ENCODE data around the gene SLC51B. TPM values are rescaled to one million over a fixed set of nuclear protein-coding genes. Genes with fewer than 3 reads are reported as not detected.

SLC51B gene
- polyA plus RNA-seq, 1 of the 3 experiments (the other 2 are of a cell fraction): not detected

DNA sequence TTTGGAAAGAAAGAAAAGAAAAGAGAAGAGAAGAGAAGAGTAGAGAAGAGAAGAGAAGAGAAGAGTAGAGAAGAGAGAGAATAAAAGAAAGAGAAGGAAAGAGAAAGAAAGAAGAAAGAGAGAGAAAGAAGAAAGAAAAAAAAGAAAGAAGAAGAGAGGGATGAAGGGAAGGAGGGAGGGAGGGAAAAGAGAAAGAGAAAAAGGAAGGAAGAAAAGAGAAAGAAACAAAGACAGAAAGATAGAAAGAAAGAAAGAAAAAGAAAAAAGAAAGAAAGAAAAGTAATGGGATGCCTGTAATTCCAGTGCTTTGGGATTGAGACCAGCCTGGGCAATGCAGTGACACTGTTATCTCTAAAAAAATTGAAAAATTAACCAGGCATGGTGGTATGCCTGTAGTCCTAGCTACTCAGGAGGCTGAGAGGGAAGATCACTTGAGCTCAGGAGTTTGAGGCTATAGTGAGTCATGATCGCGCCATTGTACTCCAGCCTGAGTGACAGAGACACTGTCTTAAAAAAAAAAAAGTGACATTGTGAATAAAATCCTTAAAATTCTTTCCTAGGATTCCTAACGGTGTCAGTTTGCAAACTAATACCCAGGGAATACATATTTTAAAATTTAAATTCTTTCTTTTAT is 20.9 kb downstream of the SLC51B start:
- Histone ChIP-seq H3K4me1 (ENCODE audit: control insufficient read depth in 1 of 2, insufficient read depth in 2 of 2, low read depth in 1 of 2, low read length in 1 of 2) (peaks cover 0 to under 1% of the 10 kb centered on the region in 2 experiments; a peak in 1 of 4 replicates), H3K27ac (ENCODE audit: low read depth in 2 of 2, low read length in 1 of 2) (no peak overlapping the region), H3K9me2 (no peaks in the 10 kb centered on the region), H3K27me3 (ENCODE audit: insufficient read depth) (peaks cover 9% of the 10 kb centered on the region; the same call in 1 of the 2 replicates), H3K9ac (no peak overlapping the region), H4K20me1 (ENCODE audit: insufficient read depth) (no peaks in the 10 kb centered on the region), H3K4me3 (ENCODE audit: low read depth in 2 of 2, low read length in 1 of 2) (no peak overlapping the region), H3K4me2 (no peak overlapping the region), H3K79me2 (ENCODE audit: insufficient read depth) (no peaks in the 10 kb centered on the region), H3K36me3 (replicated peaks in 1 of 2; ENCODE audit: control insufficient read depth in 1 of 2, insufficient read depth in 2 of 2, low read length in 1 of 2) (no peaks in the 10 kb centered on the region), H3F3A (replicated peaks; ENCODE audit: insufficient read depth) (peaks cover 4% of the 10 kb centered on the region), H2AFZ (ENCODE audit: low read depth) (no peak overlapping the region), H3K9me3 (no peaks in the 10 kb centered on the region)
- no peak for DNase-seq
- TF ChIP-seq MEF2A (IDR thresholded peaks at IDR 0.05; ENCODE audit: borderline replicate concordance, low read depth): no peak
- no peak for TF ChIP-seq FOXJ3 (CRISPR knock-in tag; IDR thresholded peaks at IDR 0.05)
- no peak for TF ChIP-seq TEAD4 (IDR thresholded peaks at IDR 0.05; ENCODE audit: borderline replicate concordance, insufficient read depth)
- TF ChIP-seq, protein P1, sequence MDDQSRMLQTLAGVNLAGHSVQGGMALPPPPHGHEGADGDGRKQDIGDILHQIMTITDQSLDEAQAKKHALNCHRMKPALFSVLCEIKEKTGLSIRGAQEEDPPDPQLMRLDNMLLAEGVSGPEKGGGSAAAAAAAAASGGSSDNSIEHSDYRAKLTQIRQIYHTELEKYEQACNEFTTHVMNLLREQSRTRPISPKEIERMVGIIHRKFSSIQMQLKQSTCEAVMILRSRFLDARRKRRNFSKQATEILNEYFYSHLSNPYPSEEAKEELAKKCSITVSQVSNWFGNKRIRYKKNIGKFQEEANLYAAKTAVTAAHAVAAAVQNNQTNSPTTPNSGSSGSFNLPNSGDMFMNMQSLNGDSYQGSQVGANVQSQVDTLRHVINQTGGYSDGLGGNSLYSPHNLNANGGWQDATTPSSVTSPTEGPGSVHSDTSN (IDR thresholded peaks at IDR 0.05): no peak
- no peak for TF ChIP-seq CHD2 (IDR thresholded peaks at IDR 0.05; ENCODE audit: low read length, partially characterized antibody)
- TF ChIP-seq RFX5 (IDR thresholded peaks at IDR 0.05; ENCODE audit: low read length): no peak
- no peak for TF ChIP-seq FOSL2 (IDR thresholded peaks at IDR 0.05; ENCODE audit: borderline replicate concordance, low read depth)
- no peak for TF ChIP-seq ELF1 (IDR thresholded peaks at IDR 0.05)
- no peak for TF ChIP-seq RXRA (IDR thresholded peaks at IDR 0.05; ENCODE audit: borderline replicate concordance, low read depth)
- TF ChIP-seq, protein P2, sequence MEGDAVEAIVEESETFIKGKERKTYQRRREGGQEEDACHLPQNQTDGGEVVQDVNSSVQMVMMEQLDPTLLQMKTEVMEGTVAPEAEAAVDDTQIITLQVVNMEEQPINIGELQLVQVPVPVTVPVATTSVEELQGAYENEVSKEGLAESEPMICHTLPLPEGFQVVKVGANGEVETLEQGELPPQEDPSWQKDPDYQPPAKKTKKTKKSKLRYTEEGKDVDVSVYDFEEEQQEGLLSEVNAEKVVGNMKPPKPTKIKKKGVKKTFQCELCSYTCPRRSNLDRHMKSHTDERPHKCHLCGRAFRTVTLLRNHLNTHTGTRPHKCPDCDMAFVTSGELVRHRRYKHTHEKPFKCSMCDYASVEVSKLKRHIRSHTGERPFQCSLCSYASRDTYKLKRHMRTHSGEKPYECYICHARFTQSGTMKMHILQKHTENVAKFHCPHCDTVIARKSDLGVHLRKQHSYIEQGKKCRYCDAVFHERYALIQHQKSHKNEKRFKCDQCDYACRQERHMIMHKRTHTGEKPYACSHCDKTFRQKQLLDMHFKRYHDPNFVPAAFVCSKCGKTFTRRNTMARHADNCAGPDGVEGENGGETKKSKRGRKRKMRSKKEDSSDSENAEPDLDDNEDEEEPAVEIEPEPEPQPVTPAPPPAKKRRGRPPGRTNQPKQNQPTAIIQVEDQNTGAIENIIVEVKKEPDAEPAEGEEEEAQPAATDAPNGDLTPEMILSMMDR (IDR thresholded peaks at IDR 0.05): no peak
- TF ChIP-seq, protein P3, sequence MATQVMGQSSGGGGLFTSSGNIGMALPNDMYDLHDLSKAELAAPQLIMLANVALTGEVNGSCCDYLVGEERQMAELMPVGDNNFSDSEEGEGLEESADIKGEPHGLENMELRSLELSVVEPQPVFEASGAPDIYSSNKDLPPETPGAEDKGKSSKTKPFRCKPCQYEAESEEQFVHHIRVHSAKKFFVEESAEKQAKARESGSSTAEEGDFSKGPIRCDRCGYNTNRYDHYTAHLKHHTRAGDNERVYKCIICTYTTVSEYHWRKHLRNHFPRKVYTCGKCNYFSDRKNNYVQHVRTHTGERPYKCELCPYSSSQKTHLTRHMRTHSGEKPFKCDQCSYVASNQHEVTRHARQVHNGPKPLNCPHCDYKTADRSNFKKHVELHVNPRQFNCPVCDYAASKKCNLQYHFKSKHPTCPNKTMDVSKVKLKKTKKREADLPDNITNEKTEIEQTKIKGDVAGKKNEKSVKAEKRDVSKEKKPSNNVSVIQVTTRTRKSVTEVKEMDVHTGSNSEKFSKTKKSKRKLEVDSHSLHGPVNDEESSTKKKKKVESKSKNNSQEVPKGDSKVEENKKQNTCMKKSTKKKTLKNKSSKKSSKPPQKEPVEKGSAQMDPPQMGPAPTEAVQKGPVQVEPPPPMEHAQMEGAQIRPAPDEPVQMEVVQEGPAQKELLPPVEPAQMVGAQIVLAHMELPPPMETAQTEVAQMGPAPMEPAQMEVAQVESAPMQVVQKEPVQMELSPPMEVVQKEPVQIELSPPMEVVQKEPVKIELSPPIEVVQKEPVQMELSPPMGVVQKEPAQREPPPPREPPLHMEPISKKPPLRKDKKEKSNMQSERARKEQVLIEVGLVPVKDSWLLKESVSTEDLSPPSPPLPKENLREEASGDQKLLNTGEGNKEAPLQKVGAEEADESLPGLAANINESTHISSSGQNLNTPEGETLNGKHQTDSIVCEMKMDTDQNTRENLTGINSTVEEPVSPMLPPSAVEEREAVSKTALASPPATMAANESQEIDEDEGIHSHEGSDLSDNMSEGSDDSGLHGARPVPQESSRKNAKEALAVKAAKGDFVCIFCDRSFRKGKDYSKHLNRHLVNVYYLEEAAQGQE (IDR thresholded peaks at IDR 0.05; ENCODE audit: low read depth, low read length): no peak
- TF ChIP-seq TCF12 (IDR thresholded peaks at IDR 0.05): no peak
- TF ChIP-seq EP300 (IDR thresholded peaks at IDR 0.05; ENCODE audit: borderline replicate concordance in 1 of 2, low read depth in 1 of 2, low read length in 1 of 2): no peak
- TF ChIP-seq EZH2phosphoT487 (IDR thresholded peaks at IDR 0.05; ENCODE audit: borderline replicate concordance, low read depth): no peak
- TF ChIP-seq RCOR1 (IDR thresholded peaks at IDR 0.05; ENCODE audit: low read length): no peak
- no peak for TF ChIP-seq RAD21 (IDR thresholded peaks at IDR 0.05; ENCODE audit: low read length)
- TF ChIP-seq, protein P4, sequence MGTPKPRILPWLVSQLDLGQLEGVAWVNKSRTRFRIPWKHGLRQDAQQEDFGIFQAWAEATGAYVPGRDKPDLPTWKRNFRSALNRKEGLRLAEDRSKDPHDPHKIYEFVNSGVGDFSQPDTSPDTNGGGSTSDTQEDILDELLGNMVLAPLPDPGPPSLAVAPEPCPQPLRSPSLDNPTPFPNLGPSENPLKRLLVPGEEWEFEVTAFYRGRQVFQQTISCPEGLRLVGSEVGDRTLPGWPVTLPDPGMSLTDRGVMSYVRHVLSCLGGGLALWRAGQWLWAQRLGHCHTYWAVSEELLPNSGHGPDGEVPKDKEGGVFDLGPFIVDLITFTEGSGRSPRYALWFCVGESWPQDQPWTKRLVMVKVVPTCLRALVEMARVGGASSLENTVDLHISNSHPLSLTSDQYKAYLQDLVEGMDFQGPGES (IDR thresholded peaks at IDR 0.05; ENCODE audit: low read depth, low read length): no peak
- CTCF ChIA-PET: interaction anchor here (0.9 to 9.5 kb wide), 6 partner anchors 12 to 50 kb away, joined by 3 to 88 read pairs (median 4); no protein-coding TSS in a partner anchor
- POLR2A ChIA-PET: no interaction called here
- 79% methylated on average over 3 of the region's 3 CpGs for WGBS (ENCODE audit: low lambda C conversion rate)

All from SK-N-SH (cell line).